Smooth muscle cell (in vitro differentiated cells): ENCODE results near the gene SHROOM3. TPM values are rescaled to one million over a fixed set of nuclear protein-coding genes. Genes with fewer than 3 reads are reported as not detected.
"Not testable (repeated sequence)": the region's sequence is repeated elsewhere in the genome, so short reads cannot be mapped to it uniquely, and the experiment has no call there.

Source experiments
- DNase-seq: peaks from one replicate; lab custom pipeline; 2025; ENCODE audit not compliant: unreplicated experiment; lab: John Stamatoyannopoulos, UW
- H2AFZ ChIP-seq: fragments of 200-600 bp; sonication (generic); 2 replicates; pipeline ENCODE4 v1.6.0; 2016; ENCODE audit warnings: antibody characterized with exemption, low read depth, mild to moderate bottlenecking
- H3F3A ChIP-seq: fragments of 200-600 bp; sonication (generic); 2 replicates; pipeline ENCODE4 v1.6.0; 2017; ENCODE audit warnings: antibody characterized with exemption, low read depth
- H3K27ac ChIP-seq: fragments of 200-600 bp; sonication (generic); 2 replicates; pipeline ENCODE4 v1.5.1; 2016; ENCODE audit warnings: low read depth, mild to moderate bottlenecking
- H3K27me3 ChIP-seq: fragments of 200-600 bp; sonication (generic); 2 replicates; pipeline ENCODE4 v1.6.1; 2016; ENCODE audit warnings: low read depth, mild to moderate bottlenecking
- H3K36me3 ChIP-seq: fragments of 200-600 bp; sonication (generic); 2 replicates; pipeline ENCODE4 v1.5.1; 2016; ENCODE audit warnings: low read depth
- H3K4me1 ChIP-seq: fragments of 200-600 bp; sonication (generic); 2 replicates; pipeline ENCODE4 v1.5.1; 2016; ENCODE audit warnings: low read depth
- H3K4me2 ChIP-seq: fragments of 200-600 bp; sonication (generic); 2 replicates; pipeline ENCODE4 v1.6.0; 2016; ENCODE audit warnings: mild to moderate bottlenecking
- H3K4me3 ChIP-seq: fragments of 200-600 bp; sonication (generic); 2 replicates; pipeline ENCODE4 v1.5.1; 2016; ENCODE audit warnings: mild to moderate bottlenecking
- H3K79me2 ChIP-seq: fragments of 200-600 bp; sonication (generic); 2 replicates; pipeline ENCODE4 v1.6.0; 2016; ENCODE audit warnings: low read depth, mild to moderate bottlenecking
- H3K9ac ChIP-seq: fragments of 200-600 bp; sonication (generic); 2 replicates; pipeline ENCODE4 v1.6.0; 2016; ENCODE audit warnings: low read depth
- H3K9me3 ChIP-seq: fragments of 200-600 bp; sonication (generic); replicated peaks from 2 replicates; pipeline ENCODE4 v1.5.1; 2016; ENCODE audit warnings: low read depth
- H4K20me1 ChIP-seq: fragments of 200-600 bp; sonication (generic); 2 replicates; pipeline ENCODE4 v1.6.0; 2016; ENCODE audit warnings: low read depth
- CTCF ChIP-seq: fragments of 200-600 bp; sonication (generic); IDR thresholded peaks from 2 replicates; pipeline ENCODE4 v1.5.1; 2017; ENCODE audit warnings: borderline replicate concordance, mild to moderate bottlenecking, antibody characterized with exemption; ENCODE audit not compliant: insufficient read depth, poor library complexity, severe bottlenecking
- WGBS: methylation state at CpG from one replicate; pipeline ENCODE4 v1.1.7; 2016; ENCODE audit warnings: low lambda C conversion rate; 5-methylcytosine and 5-hydroxymethylcytosine counted together
- polyA plus RNA-seq: library from polyadenylated mRNA; unstranded; fragments of >200 nt; fragmentation: Nextera tagmentation; extraction: Ambion mirVana; gene quantifications from 2 replicates; pipeline ENCODE4 v1.2.1, GENCODE V29; 2016
- total RNA-seq: library from RNA; depleted of rRNA; stranded (reverse); fragments of >200 nt; gene quantifications from 2 replicates; pipeline ENCODE4 v1.2.3, GENCODE V29; 2014

SHROOM3 gene
- total and polyA plus RNA-seq, 2 experiments from 2014 or later, result 10.0 to 31.9 TPM

DNA sequence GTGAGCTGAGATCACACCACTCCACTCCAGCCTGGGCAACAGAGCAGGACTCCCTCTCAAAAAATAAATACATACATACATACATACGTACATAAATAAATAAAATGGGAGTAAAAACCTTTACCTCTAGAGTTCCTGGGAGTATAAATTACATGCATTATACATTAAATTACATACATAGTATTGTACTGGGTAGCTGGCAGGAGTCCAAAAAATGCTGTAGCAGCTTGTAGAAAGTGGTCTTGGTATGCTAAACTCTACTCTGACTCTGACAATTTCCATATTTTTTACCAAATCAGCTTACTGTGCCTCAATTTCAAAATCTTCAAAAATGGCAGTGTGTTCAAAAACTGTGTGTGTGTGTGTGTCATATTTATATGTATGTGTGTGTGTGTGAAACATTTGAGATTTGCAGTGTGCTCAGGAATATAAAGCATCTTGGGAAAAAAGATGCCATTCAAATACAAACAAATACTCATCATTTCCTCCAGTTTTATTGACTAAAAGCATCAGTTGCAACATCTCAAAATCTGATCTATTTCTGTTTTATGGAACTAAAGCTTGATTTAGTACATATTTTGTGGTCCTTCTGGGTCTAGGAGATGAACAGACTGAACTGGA, 171.7 kb downstream of the SHROOM3 start:
- peaks cover 5% of the 10 kb centered on the region for H3K79me2 ChIP-seq
- no peaks in the 10 kb centered on the region for H3K36me3 ChIP-seq
- peaks cover 7% of the 10 kb centered on the region for H3F3A ChIP-seq
- H3K9ac ChIP-seq, result peak overlapping the region; percentile 8
- H2AFZ ChIP-seq, result no peak overlapping the region
- no peaks in the 10 kb centered on the region for H4K20me1 ChIP-seq
- no peaks in the 10 kb centered on the region for H3K9me3 ChIP-seq
- H3K4me2 ChIP-seq, result peak overlapping the region; percentile 60
- H3K4me3 ChIP-seq, result no peak overlapping the region
- no peak for TF ChIP-seq CTCF
- 49% methylated on average over 1 of the region's 1 CpG for WGBS
- H3K27ac ChIP-seq, result peak overlapping the region; percentile 81
- peaks cover 31% of the 10 kb centered on the region for H3K4me1 ChIP-seq
- H3K27me3 ChIP-seq, result no peaks in the 10 kb centered on the region
- DNase-seq, result no peak

- H3K79me2 ChIP-seq, result peaks cover 5% of the 10 kb centered on the region
- 7% methylated on average over 3 of the region's 3 CpGs for WGBS
- no peaks in the 10 kb centered on the region for H3K36me3 ChIP-seq
- no peak overlapping the region for H3K9ac ChIP-seq
- H3F3A ChIP-seq, result peaks cover 7% of the 10 kb centered on the region
- H2AFZ ChIP-seq, result no peak overlapping the region
- peaks cover 36% of the 10 kb centered on the region for H3K4me1 ChIP-seq
- H3K4me3 ChIP-seq, result no peak overlapping the region
- TF ChIP-seq CTCF, result no peak
- no peaks in the 10 kb centered on the region for H3K27me3 ChIP-seq
- peak overlapping the region; percentile 60 for H3K4me2 ChIP-seq
- DNase-seq, result no peak
- no peaks in the 10 kb centered on the region for H3K9me3 ChIP-seq
- H3K27ac ChIP-seq, result peak overlapping the region; percentile 81
- no peaks in the 10 kb centered on the region for H4K20me1 ChIP-seq
These were observed 172.3 kb downstream of the SHROOM3 start for GRCh38 chr4:76607266-76607799.

- Histone ChIP-seq H3K27ac (peak overlapping the region; percentile 81), H3K4me2 (peak overlapping the region; percentile 60), H3K79me2 (peaks cover 5% of the 10 kb centered on the region)
These were observed 172.8 kb downstream of the SHROOM3 start for GRCh38 chr4:76607846-76608245.

GRCh38 chr4:76608549-76608948, 173.5 kb downstream of the SHROOM3 start:
- H3K4me1 ChIP-seq, result peaks cover 36% of the 10 kb centered on the region
- H3K27me3 ChIP-seq, H3K9me3 ChIP-seq, H4K20me1 ChIP-seq, H3K4me3 ChIP-seq, H3K36me3 ChIP-seq, H2AFZ ChIP-seq, H3K27ac ChIP-seq, DNase-seq, H3K4me2 ChIP-seq, H3K79me2 ChIP-seq, H3F3A ChIP-seq, H3K9ac ChIP-seq: not testable (repeated sequence)

More at GRCh38 chr4:76607846-76608245, 172.8 kb downstream of the SHROOM3 start:
- Histone ChIP-seq H3K9me3 (no peaks in the 10 kb centered on the region), H3K27me3 (no peaks in the 10 kb centered on the region), H3K4me3 (no peak overlapping the region), H4K20me1 (no peaks in the 10 kb centered on the region), H3F3A (peaks cover 7% of the 10 kb centered on the region), H3K9ac (no peak overlapping the region), H3K4me1 (peaks cover 36% of the 10 kb centered on the region), H2AFZ (no peak overlapping the region), H3K36me3 (no peaks in the 10 kb centered on the region)
- WGBS, result 96% methylated on average over 1 of the region's 1 CpG
- DNase-seq, result no peak
- no peak for TF ChIP-seq CTCF
